K562 (cell line): ENCODE results near the gene GPD2. TPM values are rescaled to one million over a fixed set of nuclear protein-coding genes. Genes with fewer than 3 reads are reported as not detected.
A peak's percentile ranks its signal among the peaks of the same experiment; 100 is the strongest.

Experiments used
- CEBPB ChIP-seq: fragments of 450-650 bp; IDR thresholded peaks from 2 replicates; pipeline ENCODE4 v1.6.1; 2016; ENCODE audit warnings: missing genetic modification characterization, missing compliant biosample characterization
- DMBX1 ChIP-seq: fragments of 250-450 bp; sonication (Bioruptor Pico); IDR thresholded peaks from 2 replicates; pipeline ENCODE4 v1.8.0; 2022; ENCODE audit warnings: inconsistent platforms, mild to moderate bottlenecking, moderate library complexity, borderline replicate concordance
- E2F4 ChIP-seq: sonication (generic); formaldehyde crosslinking; IDR thresholded peaks from 2 replicates; pipeline ENCODE4 v1.8.0; 2022; ENCODE audit warnings: mild to moderate bottlenecking, low read depth, missing genetic modification reagents
- GATAD2B ChIP-seq: fragments of 450-650 bp; IDR thresholded peaks from 2 replicates; pipeline ENCODE4 v1.6.1; 2017; ENCODE audit warnings: mild to moderate bottlenecking, borderline replicate concordance
- GTF2B ChIP-seq: IDR thresholded peaks from 2 replicates; pipeline ENCODE4 v1.6.1; 2011; ENCODE audit not compliant: insufficient read length; ENCODE audit errors: extremely low read depth
- HMBOX1 ChIP-seq: sonication (generic); IDR thresholded peaks from 2 replicates; pipeline ENCODE4 v1.6.1; 2016
- HNRNPL ChIP-seq: fragments of 200-400 bp; formaldehyde crosslinking; IDR thresholded peaks from 2 replicates; pipeline ENCODE4 v1.6.1; 2017; ENCODE audit warnings: low read depth, mild to moderate bottlenecking, low read length
- HOMEZ ChIP-seq: fragments of 250-450 bp; sonication (Bioruptor Pico); IDR thresholded peaks from 2 replicates; pipeline ENCODE4 v1.4.0; 2020; ENCODE audit warnings: mild to moderate bottlenecking, moderate library complexity
- KLF10 ChIP-seq: fragments of 250-450 bp; sonication (Bioruptor Pico); IDR thresholded peaks from 2 replicates; pipeline ENCODE4 v1.6.1; 2021; ENCODE audit warnings: matching md5 sums
- SMC3 ChIP-seq: conservative IDR thresholded peaks from 2 replicates; pipeline ENCODE4 v1.6.1; 2011; ENCODE audit warnings: low read depth, low read length, improper control_type of control experiment; ENCODE audit not compliant: insufficient read depth
- TRIM24 ChIP-seq, 2 experiments: fragments of 450-650 bp; IDR thresholded peaks; 2 replicates each; pipeline ENCODE4 v1.6.1; 2016
- ZNF146 ChIP-seq: IDR thresholded peaks from one replicate; pipeline ENCODE4 v1.6.1; 2018; ENCODE audit warnings: missing compliant biosample characterization; ENCODE audit not compliant: unreplicated experiment
- ZNF197 ChIP-seq: fragments of 200-800 bp; sonication (Bioruptor generic); IDR thresholded peaks from 2 replicates; pipeline ENCODE4 v1.6.1; 2016; ENCODE audit warnings: low read depth, missing genetic modification characterization, missing compliant biosample characterization
- ZNF232 ChIP-seq: sonication (generic); formaldehyde crosslinking; IDR thresholded peaks from 2 replicates; pipeline ENCODE4 v1.8.0; 2022; ENCODE audit warnings: mild to moderate bottlenecking, missing genetic modification reagents
- ZNF316 ChIP-seq: fragments of 450-650 bp; IDR thresholded peaks from 2 replicates; pipeline ENCODE4 v1.6.1; 2016
- polyA plus RNA-seq, 8 experiments: library from polyadenylated mRNA; depleted of rRNA in 4 of 8; stranded (reverse) in 5 of 8; unstranded in 3 of 8; fragments of >200 nt; fragmentation: Nextera tagmentation in 2 of 8; fragmentation: Illumina TruSeq in 1 of 8; extraction: Ambion mirVana in 2 of 8; extraction: Trizol in 1 of 8; gene quantifications; 2 replicates each; pipeline versions ENCODE4 v1.2.1 to v1.2.3, GENCODE V29; 2011 to 2014; ENCODE audit warnings: inconsistent platforms in 1 of 8, missing spikeins in 1 of 8
- total RNA-seq, 7 experiments: library from RNA; depleted of rRNA in 6 of 7; stranded (reverse); fragments of >200 nt in 6 of 7; fragmentation: Illumina TruSeq in 2 of 7; extraction: Trizol in 2 of 7; gene quantifications; 2 replicates each; pipeline versions ENCODE4 v1.2.1 to v1.2.3, GENCODE V29; 2011 to 2021; ENCODE audit warnings: low replicate concordance in 1 of 7
- TF ChIP-seq, protein P1 (sequence below): fragments of 450-650 bp; formaldehyde crosslinking; IDR thresholded peaks from 2 replicates; pipeline ENCODE4 v1.4.0; 2020; ENCODE audit warnings: mild to moderate bottlenecking, moderate library complexity
- TF ChIP-seq, protein P2 (sequence below): fragments of 200-800 bp; sonication (Bioruptor generic); IDR thresholded peaks from 2 replicates; pipeline ENCODE4 v1.6.1; 2016; ENCODE audit warnings: missing genetic modification characterization, missing compliant biosample characterization

Gene GPD2
- total and polyA plus RNA-seq, 9 of the 15 experiments (the other 6 are each of a cell fraction or from before 2014, with no cell fraction given) = 5.2 to 39.2 (median 19.0) TPM

DNA sequence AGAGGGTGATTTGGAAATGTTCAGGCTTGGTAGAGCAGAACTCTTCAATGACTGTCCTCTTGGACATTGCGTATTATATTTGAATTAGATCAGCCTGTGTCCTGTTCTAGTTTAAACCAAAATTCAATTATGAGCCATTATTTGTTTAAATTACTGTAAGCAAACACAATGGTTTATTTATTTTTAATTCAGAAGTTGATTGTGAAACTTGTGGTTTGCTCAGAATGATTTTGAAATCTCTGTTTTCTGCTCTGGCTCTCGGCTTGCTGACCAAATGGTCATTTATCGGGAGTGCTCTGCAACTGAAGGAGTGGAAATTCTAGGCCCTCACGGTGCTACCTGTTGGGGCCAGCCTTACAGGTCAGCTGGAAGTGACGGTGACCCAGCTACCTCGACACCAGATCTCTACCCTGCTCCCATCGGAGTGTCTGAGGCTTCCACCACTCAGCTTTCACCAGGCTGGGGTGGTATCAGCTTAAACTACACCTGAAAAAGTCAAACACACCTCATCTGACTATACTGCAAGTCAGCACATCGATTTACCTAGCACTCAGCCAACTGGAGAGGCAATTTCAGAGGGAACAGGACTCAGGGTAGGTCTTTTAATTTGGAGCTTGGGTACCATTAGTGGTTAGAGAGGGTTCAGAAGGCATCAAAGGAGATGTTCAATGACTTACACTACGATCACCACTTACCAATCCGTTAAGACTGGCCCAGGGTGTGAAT, 36.8 kb upstream of the GPD2 start (continued):
- TF ChIP-seq HOMEZ (CRISPR knock-in tag) (no peak), ZNF197 (CRISPR knock-in tag) (no peak), ZNF232 (CRISPR knock-in tag) (no peak), E2F4 (CRISPR knock-in tag) (no peak), HNRNPL (no peak), DMBX1 (CRISPR knock-in tag) (no peak), ZNF146 (CRISPR knock-in tag) (no peak), GATAD2B (no peak), HMBOX1 (no peak), GTF2B (no peak), ZNF316 (peak; percentile 63; the same call in 1 of the 2 replicates), TRIM24 (IDR thresholded peaks at IDR 0.05) (no peak), KLF10 (no peak), SMC3 (no peak), CEBPB (peak; percentile 71)
- TF ChIP-seq, protein P1, sequence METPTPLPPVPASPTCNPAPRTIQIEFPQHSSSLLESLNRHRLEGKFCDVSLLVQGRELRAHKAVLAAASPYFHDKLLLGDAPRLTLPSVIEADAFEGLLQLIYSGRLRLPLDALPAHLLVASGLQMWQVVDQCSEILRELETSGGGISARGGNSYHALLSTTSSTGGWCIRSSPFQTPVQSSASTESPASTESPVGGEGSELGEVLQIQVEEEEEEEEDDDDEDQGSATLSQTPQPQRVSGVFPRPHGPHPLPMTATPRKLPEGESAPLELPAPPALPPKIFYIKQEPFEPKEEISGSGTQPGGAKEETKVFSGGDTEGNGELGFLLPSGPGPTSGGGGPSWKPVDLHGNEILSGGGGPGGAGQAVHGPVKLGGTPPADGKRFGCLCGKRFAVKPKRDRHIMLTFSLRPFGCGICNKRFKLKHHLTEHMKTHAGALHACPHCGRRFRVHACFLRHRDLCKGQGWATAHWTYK (CRISPR knock-in tag) = no peak
- TF ChIP-seq, protein P2, sequence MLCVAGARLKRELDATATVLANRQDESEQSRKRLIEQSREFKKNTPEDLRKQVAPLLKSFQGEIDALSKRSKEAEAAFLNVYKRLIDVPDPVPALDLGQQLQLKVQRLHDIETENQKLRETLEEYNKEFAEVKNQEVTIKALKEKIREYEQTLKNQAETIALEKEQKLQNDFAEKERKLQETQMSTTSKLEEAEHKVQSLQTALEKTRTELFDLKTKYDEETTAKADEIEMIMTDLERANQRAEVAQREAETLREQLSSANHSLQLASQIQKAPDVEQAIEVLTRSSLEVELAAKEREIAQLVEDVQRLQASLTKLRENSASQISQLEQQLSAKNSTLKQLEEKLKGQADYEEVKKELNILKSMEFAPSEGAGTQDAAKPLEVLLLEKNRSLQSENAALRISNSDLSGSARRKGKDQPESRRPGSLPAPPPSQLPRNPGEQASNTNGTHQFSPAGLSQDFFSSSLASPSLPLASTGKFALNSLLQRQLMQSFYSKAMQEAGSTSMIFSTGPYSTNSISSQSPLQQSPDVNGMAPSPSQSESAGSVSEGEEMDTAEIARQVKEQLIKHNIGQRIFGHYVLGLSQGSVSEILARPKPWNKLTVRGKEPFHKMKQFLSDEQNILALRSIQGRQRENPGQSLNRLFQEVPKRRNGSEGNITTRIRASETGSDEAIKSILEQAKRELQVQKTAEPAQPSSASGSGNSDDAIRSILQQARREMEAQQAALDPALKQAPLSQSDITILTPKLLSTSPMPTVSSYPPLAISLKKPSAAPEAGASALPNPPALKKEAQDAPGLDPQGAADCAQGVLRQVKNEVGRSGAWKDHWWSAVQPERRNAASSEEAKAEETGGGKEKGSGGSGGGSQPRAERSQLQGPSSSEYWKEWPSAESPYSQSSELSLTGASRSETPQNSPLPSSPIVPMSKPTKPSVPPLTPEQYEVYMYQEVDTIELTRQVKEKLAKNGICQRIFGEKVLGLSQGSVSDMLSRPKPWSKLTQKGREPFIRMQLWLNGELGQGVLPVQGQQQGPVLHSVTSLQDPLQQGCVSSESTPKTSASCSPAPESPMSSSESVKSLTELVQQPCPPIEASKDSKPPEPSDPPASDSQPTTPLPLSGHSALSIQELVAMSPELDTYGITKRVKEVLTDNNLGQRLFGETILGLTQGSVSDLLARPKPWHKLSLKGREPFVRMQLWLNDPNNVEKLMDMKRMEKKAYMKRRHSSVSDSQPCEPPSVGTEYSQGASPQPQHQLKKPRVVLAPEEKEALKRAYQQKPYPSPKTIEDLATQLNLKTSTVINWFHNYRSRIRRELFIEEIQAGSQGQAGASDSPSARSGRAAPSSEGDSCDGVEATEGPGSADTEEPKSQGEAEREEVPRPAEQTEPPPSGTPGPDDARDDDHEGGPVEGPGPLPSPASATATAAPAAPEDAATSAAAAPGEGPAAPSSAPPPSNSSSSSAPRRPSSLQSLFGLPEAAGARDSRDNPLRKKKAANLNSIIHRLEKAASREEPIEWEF (CRISPR knock-in tag) = no peak
